Neural progenitor cell (in vitro differentiated cells): ENCODE measurements around the gene CD320.

Experiments used
- EZH2 ChIP-seq: fragments of 200-600 bp; sonication (generic); IDR thresholded peaks from 2 replicates; pipeline ENCODE4 v1.6.1; 2017; ENCODE audit warnings: antibody characterized with exemption, mild to moderate bottlenecking, moderate library complexity
- TF ChIP-seq, protein P1 (sequence below): fragments of 200-600 bp; sonication (generic); IDR thresholded peaks from 2 replicates; pipeline ENCODE4 v1.5.1; 2017; ENCODE audit warnings: antibody characterized with exemption, mild to moderate bottlenecking

DNA sequence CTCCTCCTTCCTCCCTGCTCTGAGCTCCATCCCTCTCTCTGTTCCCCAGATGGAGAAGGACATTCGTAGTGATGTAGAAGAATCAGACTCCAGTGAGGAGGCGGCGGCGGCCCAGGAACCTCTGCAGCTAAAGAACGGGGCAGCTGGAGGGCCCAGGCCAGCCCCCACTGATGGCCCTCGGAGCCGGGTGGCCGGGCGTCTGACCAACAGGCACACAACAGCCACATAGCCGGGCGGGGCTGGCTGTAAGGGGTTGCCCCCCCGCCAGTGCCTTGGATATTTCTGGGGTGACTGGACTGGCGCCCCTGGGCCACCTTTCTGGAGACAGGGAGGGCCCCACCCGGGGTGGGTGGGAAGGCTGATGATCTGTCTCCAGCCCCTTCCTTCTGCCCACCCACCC lies 46.3 kb downstream of the CD320 start:
- no peak for TF ChIP-seq EZH2
- TF ChIP-seq, protein P1, sequence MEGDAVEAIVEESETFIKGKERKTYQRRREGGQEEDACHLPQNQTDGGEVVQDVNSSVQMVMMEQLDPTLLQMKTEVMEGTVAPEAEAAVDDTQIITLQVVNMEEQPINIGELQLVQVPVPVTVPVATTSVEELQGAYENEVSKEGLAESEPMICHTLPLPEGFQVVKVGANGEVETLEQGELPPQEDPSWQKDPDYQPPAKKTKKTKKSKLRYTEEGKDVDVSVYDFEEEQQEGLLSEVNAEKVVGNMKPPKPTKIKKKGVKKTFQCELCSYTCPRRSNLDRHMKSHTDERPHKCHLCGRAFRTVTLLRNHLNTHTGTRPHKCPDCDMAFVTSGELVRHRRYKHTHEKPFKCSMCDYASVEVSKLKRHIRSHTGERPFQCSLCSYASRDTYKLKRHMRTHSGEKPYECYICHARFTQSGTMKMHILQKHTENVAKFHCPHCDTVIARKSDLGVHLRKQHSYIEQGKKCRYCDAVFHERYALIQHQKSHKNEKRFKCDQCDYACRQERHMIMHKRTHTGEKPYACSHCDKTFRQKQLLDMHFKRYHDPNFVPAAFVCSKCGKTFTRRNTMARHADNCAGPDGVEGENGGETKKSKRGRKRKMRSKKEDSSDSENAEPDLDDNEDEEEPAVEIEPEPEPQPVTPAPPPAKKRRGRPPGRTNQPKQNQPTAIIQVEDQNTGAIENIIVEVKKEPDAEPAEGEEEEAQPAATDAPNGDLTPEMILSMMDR, result no peak
